Loucy (cell line): ENCODE measurements around the gene TACC2.

ENCODE experiments used
- H2AFZ ChIP-seq: fragments of 200-600 bp; sonication (generic); 2 replicates; pipeline ENCODE4 v1.6.0; 2016; ENCODE audit warnings: antibody characterized with exemption, mild to moderate bottlenecking, low read length, moderate library complexity
- H3F3A ChIP-seq: fragments of 200-600 bp; 2 replicates; pipeline ENCODE4 v1.6.0; 2016; ENCODE audit warnings: antibody characterized with exemption, low read depth, mild to moderate bottlenecking
- H3K27me3 ChIP-seq: fragments of 200-600 bp; sonication (generic); 2 replicates; pipeline ENCODE4 v1.6.1; 2014; ENCODE audit warnings: low read length, mild to moderate bottlenecking; ENCODE audit not compliant: insufficient read depth, poor library complexity, severe bottlenecking
- H3K36me3 ChIP-seq: fragments of 200-600 bp; sonication (generic); 2 replicates; pipeline ENCODE4 v1.6.1; 2016; ENCODE audit warnings: low read length; ENCODE audit not compliant: insufficient read depth
- H3K4me1 ChIP-seq: fragments of 200-600 bp; sonication (generic); 2 replicates; pipeline ENCODE4 v1.5.1; 2014; ENCODE audit warnings: low read length, mild to moderate bottlenecking; ENCODE audit not compliant: insufficient read depth, poor library complexity, severe bottlenecking
- H3K4me2 ChIP-seq: fragments of 200-600 bp; sonication (generic); 2 replicates; pipeline ENCODE4 v1.6.0; 2014; ENCODE audit warnings: antibody characterized with exemption, low read length, low read depth, mild to moderate bottlenecking; ENCODE audit not compliant: poor library complexity, severe bottlenecking
- H3K4me3 ChIP-seq: fragments of 200-600 bp; sonication (generic); 2 replicates; pipeline ENCODE4 v1.5.1; 2014; ENCODE audit warnings: low read length, mild to moderate bottlenecking, mixed read lengths; ENCODE audit not compliant: poor library complexity, severe bottlenecking
- H3K79me2 ChIP-seq: fragments of 200-600 bp; sonication (generic); 2 replicates; pipeline ENCODE4 v1.6.1; 2014; ENCODE audit warnings: low read length; ENCODE audit not compliant: insufficient read depth
- H3K9ac ChIP-seq: fragments of 200-600 bp; sonication (generic); 2 replicates; pipeline ENCODE4 v1.6.0; 2014; ENCODE audit warnings: mild to moderate bottlenecking, low read depth, low read length, moderate library complexity; ENCODE audit not compliant: poor library complexity, severe bottlenecking
- H3K9me2 ChIP-seq: fragments of 200-600 bp; sonication (generic); replicated peaks from 2 replicates; pipeline ENCODE4 v1.6.1; 2016; ENCODE audit warnings: low read depth, low read length, mixed read lengths
- H3K9me3 ChIP-seq: fragments of 200-600 bp; sonication (generic); 2 replicates; pipeline ENCODE4 v1.6.1; 2014; ENCODE audit warnings: mild to moderate bottlenecking, antibody characterized with exemption, low read length, low read depth; ENCODE audit not compliant: insufficient read depth
- H4K20me1 ChIP-seq: fragments of 200-600 bp; sonication (generic); 2 replicates; pipeline ENCODE4 v1.6.0; 2014; ENCODE audit warnings: antibody characterized with exemption, low read length, mild to moderate bottlenecking; ENCODE audit not compliant: insufficient read depth, poor library complexity, severe bottlenecking
- CTCF ChIP-seq: fragments of 200-600 bp; sonication (generic); conservative IDR thresholded peaks from 2 replicates; pipeline ENCODE4 v1.5.1; 2014; ENCODE audit warnings: mild to moderate bottlenecking, antibody characterized with exemption, low read length
- EZH2phosphoT487 ChIP-seq: fragments of 200-600 bp; IDR thresholded peaks from 2 replicates; pipeline ENCODE4 v1.6.1; 2018; ENCODE audit warnings: antibody characterized with exemption, mild to moderate bottlenecking, moderate library complexity, borderline replicate concordance

TACC2 gene

GRCh38 chr10:122251459-122252255 lies 262.7 kb downstream of the TACC2 start:
- no peak overlapping the region for H3K4me2 ChIP-seq
- no peaks in the 10 kb centered on the region for H3F3A ChIP-seq
- H3K4me1 ChIP-seq: no peaks in the 10 kb centered on the region
- H3K36me3 ChIP-seq: no peaks in the 10 kb centered on the region
- no peaks in the 10 kb centered on the region for H3K27me3 ChIP-seq
- no peak overlapping the region for H3K9ac ChIP-seq
- no peak overlapping the region for H2AFZ ChIP-seq
- TF ChIP-seq EZH2phosphoT487: no peak
- TF ChIP-seq CTCF: no peak
- no peaks in the 10 kb centered on the region for H3K79me2 ChIP-seq
- no peak overlapping the region for H3K4me3 ChIP-seq
- H3K9me3 ChIP-seq: no peaks in the 10 kb centered on the region; the same call in 1 of the 2 replicates
- H4K20me1 ChIP-seq: no peaks in the 10 kb centered on the region
- H3K9me2 ChIP-seq: no peaks in the 10 kb centered on the region

- Histone ChIP-seq H3K4me3 (no peak overlapping the region), H3K4me2 (no peak overlapping the region), H3K9me2 (no peaks in the 10 kb centered on the region), H4K20me1 (no peaks in the 10 kb centered on the region), H3F3A (no peaks in the 10 kb centered on the region), H3K9ac (no peak overlapping the region), H3K9me3 (no peaks in the 10 kb centered on the region; the same call in 1 of the 2 replicates), H3K79me2 (no peaks in the 10 kb centered on the region), H3K36me3 (no peaks in the 10 kb centered on the region), H3K27me3 (no peaks in the 10 kb centered on the region), H3K4me1 (no peaks in the 10 kb centered on the region), H2AFZ (no peak overlapping the region)
- TF ChIP-seq CTCF: no peak
- no peak for TF ChIP-seq EZH2phosphoT487
Observed at GRCh38 chr10:122252805-122253204, 263.8 kb downstream of the TACC2 start.

GRCh38 chr10:122253605-122254004 lies 264.6 kb downstream of the TACC2 start:
- TF ChIP-seq EZH2phosphoT487: no peak
- no peak for TF ChIP-seq CTCF
- no peak overlapping the region for H3K4me2 ChIP-seq
- no peaks in the 10 kb centered on the region; the same call in 1 of the 2 replicates for H3K9me3 ChIP-seq
- no peaks in the 10 kb centered on the region for H3K4me1 ChIP-seq
- no peak overlapping the region for H2AFZ ChIP-seq
- H3K9ac ChIP-seq: no peak overlapping the region
- no peaks in the 10 kb centered on the region for H4K20me1 ChIP-seq
- no peaks in the 10 kb centered on the region for H3K36me3 ChIP-seq
- no peaks in the 10 kb centered on the region for H3K27me3 ChIP-seq
- H3K9me2 ChIP-seq: no peaks in the 10 kb centered on the region
- H3K79me2 ChIP-seq: no peaks in the 10 kb centered on the region
- H3K4me3 ChIP-seq: no peak overlapping the region
- H3F3A ChIP-seq: no peaks in the 10 kb centered on the region
